GM21447 (cell line): ENCODE results near the gene SLC25A4.
A peak's percentile ranks its signal among the peaks of the same experiment; 100 is the strongest.

Source experiments
- ATAC-seq: cut with Tn5 transposase; IDR thresholded peaks from one replicate; pipeline ENCODE4 v1.9.1; 2021; ENCODE audit not compliant: unreplicated experiment

SLC25A4 gene

GRCh38 chr4:185119927-185120630, 23.0 kb upstream of the SLC25A4 start:
- ATAC-seq = no peak

- no peak for ATAC-seq
Measured at GRCh38 chr4:185120631-185120946, 22.5 kb upstream of the SLC25A4 start.

- peak; percentile 57 for ATAC-seq
Measured at GRCh38 chr4:185122681-185123345, 20.3 kb upstream of the SLC25A4 start.

GRCh38 chr4:185124006-185124405, 19.1 kb upstream of the SLC25A4 start:
- ATAC-seq = no peak

GRCh38 chr4:185127021-185127925, 15.8 kb upstream of the SLC25A4 start:
- ATAC-seq = no peak

GRCh38 chr4:185128272-185129119, 14.6 kb upstream of the SLC25A4 start:
- ATAC-seq = peak; percentile 55

GRCh38 chr4:185134307-185134869, 8.7 kb upstream of the SLC25A4 start:
- ATAC-seq = peak; percentile 57

GRCh38 chr4:185137233-185137925, 5.7 kb upstream of the SLC25A4 start:
- ATAC-seq = no peak

- no peak for ATAC-seq
Measured at GRCh38 chr4:185138161-185138560, 4.9 kb upstream of the SLC25A4 start.

- no peak for ATAC-seq
Measured at GRCh38 chr4:185139736-185140135, 3.3 kb upstream of the SLC25A4 start.

- no peak for ATAC-seq
Measured at GRCh38 chr4:185141777-185142176, 1.3 kb upstream of the SLC25A4 start.

GRCh38 chr4:185142564-185142911, 528 bp upstream of the SLC25A4 start:
- ATAC-seq = no peak

- ATAC-seq = peak; percentile 26
Measured at GRCh38 chr4:185143601-185143969, 519 bp downstream of the SLC25A4 start.

- ATAC-seq = no peak
Measured at GRCh38 chr4:185144601-185145240, 1.7 kb downstream of the SLC25A4 start.

GRCh38 chr4:185145572-185145971, 2.5 kb downstream of the SLC25A4 start:
- ATAC-seq = no peak

- no peak for ATAC-seq
Measured at GRCh38 chr4:185149392-185149791, 6.3 kb downstream of the SLC25A4 start.

GRCh38 chr4:185151296-185151695, 8.2 kb downstream of the SLC25A4 start:
- ATAC-seq = no peak

- ATAC-seq = peak; percentile 94
Measured at GRCh38 chr4:185165605-185166063, 22.6 kb downstream of the SLC25A4 start.

GRCh38 chr4:185167234-185167633, 24.2 kb downstream of the SLC25A4 start:
- no peak for ATAC-seq
